Sigmoid colon (tissue), 4 donors: Measurements from ENCODE around the gene MSH3.

ENCODE experiments used
- EP300 ChIP-seq, 4 donors: sonication (generic); formaldehyde crosslinking; IDR thresholded peaks; one replicate each; pipeline ENCODE4 v1.6.1; 2017; ENCODE audit warnings: antibody characterized with exemption in 4 of 4
- POLR2A ChIP-seq, 2 donors: fragments of 450-650 bp; IDR thresholded peaks; one replicate each; pipeline ENCODE4 v1.6.1; 2016; ENCODE audit warnings: antibody characterized with exemption in 2 of 2, mild to moderate bottlenecking in 2 of 2, moderate library complexity in 2 of 2
- POLR2AphosphoS5 ChIP-seq, 4 donors: sonication (generic); formaldehyde crosslinking; IDR thresholded peaks; one replicate each; pipeline ENCODE4 v1.6.1; 2017; ENCODE audit warnings: antibody characterized with exemption in 4 of 4
- TF ChIP-seq, protein P1 (sequence below), 4 experiments: fragments of 450-650 bp in 3 of 4; fragments of 200-600 bp in 1 of 4; IDR thresholded peaks; one replicate each; pipeline ENCODE4 v1.5.1; 2016 to 2019; ENCODE audit warnings: antibody characterized with exemption in 4 of 4, mild to moderate bottlenecking in 3 of 4, moderate library complexity in 2 of 4

DNA sequence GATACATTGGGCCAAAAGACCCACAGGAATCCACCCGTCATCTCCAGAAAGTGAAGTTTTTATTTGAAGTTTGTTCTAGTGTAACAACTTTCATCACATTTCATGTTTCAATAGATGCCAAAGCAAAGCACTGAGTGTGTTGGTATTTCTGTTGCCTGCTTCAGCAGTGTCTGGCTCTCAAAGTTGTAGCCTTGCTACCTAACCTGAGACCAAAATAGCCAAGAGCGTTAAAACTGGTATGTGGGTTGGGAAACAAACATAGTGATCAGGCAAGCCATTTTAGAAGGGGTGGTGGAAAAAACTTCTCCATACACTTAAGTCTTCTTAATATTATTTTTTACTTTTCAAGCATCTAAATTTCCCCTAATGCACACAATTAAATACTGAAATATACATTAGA is 150.6 kb downstream of the MSH3 start:
- TF ChIP-seq, protein P1, sequence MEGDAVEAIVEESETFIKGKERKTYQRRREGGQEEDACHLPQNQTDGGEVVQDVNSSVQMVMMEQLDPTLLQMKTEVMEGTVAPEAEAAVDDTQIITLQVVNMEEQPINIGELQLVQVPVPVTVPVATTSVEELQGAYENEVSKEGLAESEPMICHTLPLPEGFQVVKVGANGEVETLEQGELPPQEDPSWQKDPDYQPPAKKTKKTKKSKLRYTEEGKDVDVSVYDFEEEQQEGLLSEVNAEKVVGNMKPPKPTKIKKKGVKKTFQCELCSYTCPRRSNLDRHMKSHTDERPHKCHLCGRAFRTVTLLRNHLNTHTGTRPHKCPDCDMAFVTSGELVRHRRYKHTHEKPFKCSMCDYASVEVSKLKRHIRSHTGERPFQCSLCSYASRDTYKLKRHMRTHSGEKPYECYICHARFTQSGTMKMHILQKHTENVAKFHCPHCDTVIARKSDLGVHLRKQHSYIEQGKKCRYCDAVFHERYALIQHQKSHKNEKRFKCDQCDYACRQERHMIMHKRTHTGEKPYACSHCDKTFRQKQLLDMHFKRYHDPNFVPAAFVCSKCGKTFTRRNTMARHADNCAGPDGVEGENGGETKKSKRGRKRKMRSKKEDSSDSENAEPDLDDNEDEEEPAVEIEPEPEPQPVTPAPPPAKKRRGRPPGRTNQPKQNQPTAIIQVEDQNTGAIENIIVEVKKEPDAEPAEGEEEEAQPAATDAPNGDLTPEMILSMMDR (IDR thresholded peaks at IDR 0.05): no peak
- TF ChIP-seq POLR2A (IDR thresholded peaks at IDR 0.05) (no peak), POLR2AphosphoS5 (IDR thresholded peaks at IDR 0.05) (no peak), EP300 (IDR thresholded peaks at IDR 0.05) (no peak)
